Mammary epithelial cell (primary cell): ENCODE results near the gene CDK19.

ENCODE experiments used
- CTCF ChIP-seq, 2 donors: IDR thresholded peaks in 1 of 2; conservative IDR thresholded peaks in 1 of 2; 2 replicates each; pipeline ENCODE4 v1.5.1; 2011 to 2012; ENCODE audit warnings: inconsistent platforms in 2 of 2, low read length in 2 of 2, mild to moderate bottlenecking in 2 of 2, control low read depth in 1 of 2, low read depth in 1 of 2; ENCODE audit not compliant: insufficient read depth in 1 of 2; ENCODE audit errors: extremely low read depth in 1 of 2
- EZH2 ChIP-seq: IDR thresholded peaks from 2 replicates; pipeline ENCODE4 v1.6.1; 2012; ENCODE audit warnings: low read length, inconsistent platforms, borderline replicate concordance

GRCh38 chr6:110593637-110594036, 221.6 kb downstream of the CDK19 start:
- no peak for TF ChIP-seq CTCF (conservative IDR thresholded peaks at IDR 0.05 in 1 of 2, IDR thresholded peaks at IDR 0.05 in 1 of 2; ENCODE audit: extremely low read depth in 1 of 2, insufficient read depth in 1 of 2, low read depth in 1 of 2, low read length in 2 of 2)
- no peak for TF ChIP-seq EZH2
